OCI-LY7 (cell line): ENCODE measurements around the gene DMRTB1. TPM values are rescaled to one million over a fixed set of nuclear protein-coding genes. Genes with fewer than 3 reads are reported as not detected.

Experiments used
- BruUV-seq: library from RNA; stranded (reverse); fragments of 400-500 nt; replicated peaks from 2 replicates; lab custom pipeline; 2021; lab: Mats Ljungman, UMichigan
- CTCF ChIA-PET: fragments of 300-600 bp; sonication (Branson Sonifier 250); formaldehyde crosslinking; loops from one replicate; lab custom pipeline; 2022; ENCODE audit warnings: antibody characterized with exemption; ENCODE audit not compliant: unreplicated experiment; lab: Charles Lee
- POLR2A ChIA-PET: fragments of 300-600 bp; sonication (Branson Sonifier 250); formaldehyde crosslinking; loops from one replicate; lab custom pipeline; 2022; ENCODE audit warnings: antibody characterized with exemption; lab: Charles Lee
- DNase-seq: peaks from one replicate; pipeline ENCODE4 v3.0.0-alpha.2; 2015; ENCODE audit warnings: low spot score
- H2AFZ ChIP-seq: fragments of 200-600 bp; sonication (generic), shearing (Covaris generic); 2 replicates; pipeline ENCODE4 v1.6.1; 2014; ENCODE audit warnings: mild to moderate bottlenecking, antibody characterized with exemption, low read length, moderate library complexity
- H3K27ac ChIP-seq: fragments of 200-600 bp; sonication (generic); 2 replicates; pipeline ENCODE4 v1.5.1; 2014; ENCODE audit warnings: mixed run types, low read depth, mild to moderate bottlenecking, moderate library complexity, low read length, inconsistent platforms; ENCODE audit not compliant: poor library complexity, severe bottlenecking
- H3K36me3 ChIP-seq: fragments of 200-600 bp; sonication (generic); 2 replicates; pipeline ENCODE4 v1.6.1; 2014; ENCODE audit warnings: mild to moderate bottlenecking, antibody characterized with exemption, low read length, moderate library complexity, mixed read lengths; ENCODE audit not compliant: insufficient read depth
- H3K4me1 ChIP-seq: fragments of 200-600 bp; sonication (generic); 2 replicates; pipeline ENCODE4 v1.5.1; 2014; ENCODE audit warnings: mild to moderate bottlenecking, low read length; ENCODE audit not compliant: insufficient read depth, poor library complexity, severe bottlenecking
- H3K4me2 ChIP-seq: fragments of 200-600 bp; sonication (generic); 2 replicates; pipeline ENCODE4 v1.6.1; 2014; ENCODE audit warnings: mild to moderate bottlenecking, low read length
- H3K4me3 ChIP-seq: fragments of 200-600 bp; sonication (generic); 2 replicates; pipeline ENCODE4 v1.5.1; 2014; ENCODE audit warnings: mild to moderate bottlenecking, low read depth, low read length; ENCODE audit not compliant: poor library complexity, severe bottlenecking
- H3K79me2 ChIP-seq: fragments of 200-600 bp; sonication (generic); 2 replicates; pipeline ENCODE4 v1.6.1; 2016; ENCODE audit warnings: low read depth, mild to moderate bottlenecking, low read length, moderate library complexity, mixed read lengths; ENCODE audit not compliant: insufficient read depth
- H3K9me2 ChIP-seq: fragments of 200-600 bp; sonication (generic); 2 replicates; pipeline ENCODE4 v1.6.1; 2016; ENCODE audit warnings: mild to moderate bottlenecking, low read length, mixed read lengths; ENCODE audit not compliant: insufficient read depth
- H3K9me3 ChIP-seq: fragments of 200-600 bp; sonication (generic); 2 replicates; pipeline ENCODE4 v1.6.1; 2014; ENCODE audit warnings: mild to moderate bottlenecking, mixed run types, low read length, mixed read lengths
- H4K20me1 ChIP-seq: fragments of 200-600 bp; sonication (generic); 2 replicates; pipeline ENCODE4 v1.6.1; 2014; ENCODE audit warnings: mild to moderate bottlenecking, antibody characterized with exemption, low read length, moderate library complexity, mixed read lengths; ENCODE audit not compliant: insufficient read depth
- CTCF ChIP-seq: fragments of 200-600 bp; sonication (generic); conservative IDR thresholded peaks from 2 replicates; pipeline ENCODE4 v1.5.1; 2014; ENCODE audit warnings: mild to moderate bottlenecking, antibody characterized with exemption, low read length, moderate library complexity, mixed read lengths
- EZH2phosphoT487 ChIP-seq: fragments of 200-600 bp; sonication (generic); IDR thresholded peaks from 2 replicates; pipeline ENCODE4 v1.6.1; 2018; ENCODE audit warnings: low read depth, borderline replicate concordance, mild to moderate bottlenecking, mixed run types, antibody characterized with exemption, low read length, moderate library complexity, mixed read lengths
- intact Hi-C: fragments of 100-400 bp; cut with micrococcal nuclease; formaldehyde crosslinking; loops from one replicate; pipeline ENCODE4 v1.10.0; 2022; ENCODE audit not compliant: unreplicated experiment
- total RNA-seq, 2 experiments: library from RNA; depleted of rRNA in 1 of 2; stranded (reverse); fragments of >200 nt in 1 of 2; shearing (Covaris generic) in 1 of 2; gene quantifications; 2 replicates each; pipeline ENCODE4 v1.2.3, GENCODE V29; 2014 to 2022

DMRTB1 gene
- total RNA-seq, 2 experiments from 2014 or later = not detected

- Histone ChIP-seq H4K20me1 (no peaks in the 10 kb centered on the region), H3K36me3 (no peaks in the 10 kb centered on the region), H3K4me1 (no peaks in the 10 kb centered on the region), H3K27ac (no peak overlapping the region), H3K4me2 (no peak overlapping the region), H2AFZ (no peak overlapping the region), H3K9me2 (no peaks in the 10 kb centered on the region), H3K79me2 (no peaks in the 10 kb centered on the region), H3K4me3 (no peak overlapping the region), H3K9me3 (0 out of 2 replicates have a peak, but pooled peaks cover 7% of the 10 kb centered on the region)
- intact Hi-C loops = no loop called here
- CTCF ChIA-PET = no interaction called here
- no peak for DNase-seq
- BruUV-seq = no TSS peak
- no peak for TF ChIP-seq EZH2phosphoT487
- POLR2A ChIA-PET = no interaction called here
Measured at GRCh38 chr1:53417074-53417511, 42.1 kb upstream of the DMRTB1 start.

- no peak overlapping the region for H3K27ac ChIP-seq
- POLR2A ChIA-PET = no interaction called here
- H3K9me3 ChIP-seq = 0 out of 2 replicates have a peak, but pooled peaks cover 7% of the 10 kb centered on the region
- H2AFZ ChIP-seq = no peak overlapping the region
- intact Hi-C loops = no loop called here
- no peaks in the 10 kb centered on the region for H3K36me3 ChIP-seq
- no peaks in the 10 kb centered on the region for H3K4me1 ChIP-seq
- CTCF ChIA-PET = no interaction called here
- H3K4me2 ChIP-seq = no peak overlapping the region
- no peaks in the 10 kb centered on the region for H3K9me2 ChIP-seq
- no peak for DNase-seq
- no peaks in the 10 kb centered on the region for H3K79me2 ChIP-seq
- H3K4me3 ChIP-seq = no peak overlapping the region
- TF ChIP-seq EZH2phosphoT487 = no peak
- no peak for TF ChIP-seq CTCF
- H4K20me1 ChIP-seq = no peaks in the 10 kb centered on the region
- BruUV-seq = no TSS peak
Measured at GRCh38 chr1:53419034-53419433, 40.2 kb upstream of the DMRTB1 start.

GRCh38 chr1:53420341-53420740, 38.9 kb upstream of the DMRTB1 start:
- Histone ChIP-seq H3K36me3 (no peaks in the 10 kb centered on the region), H3K27ac (no peak overlapping the region), H3K4me2 (no peak overlapping the region), H3K79me2 (no peaks in the 10 kb centered on the region), H3K4me3 (no peak overlapping the region), H4K20me1 (no peaks in the 10 kb centered on the region), H3K9me3 (0 out of 2 replicates have a peak, but pooled peaks cover 7% of the 10 kb centered on the region), H3K4me1 (no peaks in the 10 kb centered on the region), H3K9me2 (no peaks in the 10 kb centered on the region), H2AFZ (no peak overlapping the region)
- TF ChIP-seq EZH2phosphoT487 (no peak), CTCF (no peak)
- no peak for DNase-seq
- no TSS peak for BruUV-seq
- intact Hi-C loops = no loop called here
- CTCF ChIA-PET = no interaction called here
- POLR2A ChIA-PET = no interaction called here
